Endothelial cell (in vitro differentiated cells): ENCODE data around the gene HDAC4. TPM values are rescaled to one million over a fixed set of nuclear protein-coding genes. Genes with fewer than 3 reads are reported as not detected.

Source experiments
- DNase-seq: peaks from one replicate; pipeline ENCODE4 v3.0.0; 2021; ENCODE audit warnings: low spot score
- H3K27ac Mint-ChIP-seq: one replicate; pipeline ENCODE4 v1.8.0; 2021; ENCODE audit warnings: mixed read lengths, inconsistent platforms; ENCODE audit not compliant: unreplicated experiment
- H3K27me3 Mint-ChIP-seq: one replicate; pipeline ENCODE4 v1.8.0; 2021; ENCODE audit warnings: mild to moderate bottlenecking, moderate library complexity, mixed read lengths, inconsistent platforms; ENCODE audit not compliant: unreplicated experiment
- H3K36me3 Mint-ChIP-seq: one replicate; pipeline ENCODE4 v1.8.0; 2021; ENCODE audit warnings: mild to moderate bottlenecking, low read depth, mixed read lengths, inconsistent platforms; ENCODE audit not compliant: unreplicated experiment
- H3K4me1 Mint-ChIP-seq: one replicate; pipeline ENCODE4 v1.8.0; 2021; ENCODE audit warnings: mild to moderate bottlenecking, mixed read lengths, inconsistent platforms; ENCODE audit not compliant: unreplicated experiment
- H3K4me3 Mint-ChIP-seq: one replicate; pipeline ENCODE4 v1.8.0; 2021; ENCODE audit warnings: mild to moderate bottlenecking, mixed read lengths, inconsistent platforms; ENCODE audit not compliant: unreplicated experiment
- H3K9me3 Mint-ChIP-seq: one replicate; pipeline ENCODE4 v1.8.0; 2021; ENCODE audit warnings: mixed read lengths, inconsistent platforms; ENCODE audit not compliant: unreplicated experiment
- CTCF ChIP-seq: fragments of 200-600 bp; sonication (generic); IDR thresholded peaks from one replicate; pipeline ENCODE4 v1.5.0; 2021; ENCODE audit warnings: antibody characterized with exemption; ENCODE audit not compliant: unreplicated experiment
- total RNA-seq: library from RNA; stranded (reverse); fragmentation: NEBNext Ultra II Directional; extraction: Animal tissue kit (Norgen Biotek cat#: 25700); gene quantifications from one replicate; pipeline ENCODE4 v1.2.1, GENCODE V29; 2021; ENCODE audit not compliant: unreplicated experiment

The HDAC4 gene
- total RNA-seq, 1 donor from 2014 or later: 26.0 TPM

GRCh38 chr2:239365071-239365781 lies 35.6 kb downstream of the HDAC4 start:
- Mint-ChIP-seq H3K4me3 (no peak overlapping the region), H3K9me3 (no peaks in the 10 kb centered on the region), H3K4me1 (peaks cover 8% of the 10 kb centered on the region), H3K36me3 (no peaks in the 10 kb centered on the region), H3K27ac (no peak overlapping the region), H3K27me3 (no peaks in the 10 kb centered on the region)
- no peak for DNase-seq
- no peak for TF ChIP-seq CTCF

- H3K4me1 Mint-ChIP-seq: peaks cover 4% of the 10 kb centered on the region
- no peak for DNase-seq
- no peaks in the 10 kb centered on the region for H3K9me3 Mint-ChIP-seq
- H3K4me3 Mint-ChIP-seq: no peak overlapping the region
- H3K36me3 Mint-ChIP-seq: no peaks in the 10 kb centered on the region
- TF ChIP-seq CTCF: no peak
- H3K27me3 Mint-ChIP-seq: no peaks in the 10 kb centered on the region
- no peak overlapping the region for H3K27ac Mint-ChIP-seq
Observed at GRCh38 chr2:239363946-239364637, 36.7 kb downstream of the HDAC4 start.

- TF ChIP-seq CTCF: no peak
- Mint-ChIP-seq H3K4me3 (no peak overlapping the region), H3K27ac (no peak overlapping the region), H3K9me3 (no peaks in the 10 kb centered on the region), H3K36me3 (no peaks in the 10 kb centered on the region), H3K27me3 (no peaks in the 10 kb centered on the region), H3K4me1 (peaks cover 4% of the 10 kb centered on the region)
- no peak for DNase-seq
Observed at GRCh38 chr2:239362507-239362906, 38.3 kb downstream of the HDAC4 start.

DNA sequence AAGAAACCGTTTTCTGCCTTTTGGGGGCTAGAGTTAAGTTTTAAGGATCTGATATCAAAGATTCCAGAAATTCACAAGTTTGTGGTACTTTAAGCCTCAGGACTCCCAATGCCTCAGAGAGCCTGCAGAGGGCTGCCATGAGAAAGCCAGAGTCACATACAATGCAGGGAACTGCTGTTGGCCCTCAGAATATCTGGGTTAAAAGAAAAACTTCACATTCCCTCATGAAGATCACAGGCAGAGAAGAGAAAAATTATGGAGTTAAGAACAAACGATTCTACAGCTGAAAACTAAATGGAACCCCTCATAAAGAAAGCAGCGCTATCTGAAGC lies 39.5 kb downstream of the HDAC4 start:
- no peaks in the 10 kb centered on the region for H3K36me3 Mint-ChIP-seq
- H3K9me3 Mint-ChIP-seq: no peaks in the 10 kb centered on the region
- DNase-seq: no peak
- no peaks in the 10 kb centered on the region for H3K27me3 Mint-ChIP-seq
- H3K4me3 Mint-ChIP-seq: no peak overlapping the region
- no peak for TF ChIP-seq CTCF
- H3K4me1 Mint-ChIP-seq: peaks cover 4% of the 10 kb centered on the region
- no peak overlapping the region for H3K27ac Mint-ChIP-seq
